Inflammatory macrophage treated with lipopolysaccharide for 1 hour (primary cell): ENCODE results near the gene CDK2AP2.
A peak's percentile ranks its signal among the peaks of the same experiment; 100 is the strongest.
"Not testable (repeated sequence)": the region's sequence is repeated elsewhere in the genome, so short reads cannot be mapped to it uniquely, and the experiment has no call there.

ENCODE experiments used
- DNase-seq, 2 donors: peaks; one replicate each; pipeline ENCODE4 v3.0.0-alpha.2; 2020 to 2022

The CDK2AP2 gene

GRCh38 chr11:67523556-67524479, 15.9 kb upstream of the CDK2AP2 start:
- DNase-seq = no peak

- no peak for DNase-seq
Measured at GRCh38 chr11:67522844-67523555, 15.0 kb upstream of the CDK2AP2 start, which contains the start of gene CABP2. TSS of gene CABP2 (minus strand) at chr11:67523446. CDS start at chr11:67523326, 120 bp downstream.

- DNase-seq = no peak
Measured at GRCh38 chr11:67522338-67522737, 14.4 kb upstream of the CDK2AP2 start.

- no peak for DNase-seq
Measured at GRCh38 chr11:67521924-67522323, 14.0 kb upstream of the CDK2AP2 start.

- no peak for DNase-seq
Measured at GRCh38 chr11:67520856-67521824, 13.2 kb upstream of the CDK2AP2 start.

GRCh38 chr11:67519726-67520125, 11.8 kb upstream of the CDK2AP2 start:
- DNase-seq = no peak

GRCh38 chr11:67517784-67518552, 10.0 kb upstream of the CDK2AP2 start:
- no peak for DNase-seq

GRCh38 chr11:67516806-67517205, 8.8 kb upstream of the CDK2AP2 start:
- no peak for DNase-seq

- DNase-seq = no peak
Measured at GRCh38 chr11:67514116-67514515, 6.2 kb upstream of the CDK2AP2 start.

- not testable (repeated sequence) for DNase-seq
Measured at GRCh38 chr11:67511558-67511957, 3.6 kb upstream of the CDK2AP2 start.

GRCh38 chr11:67510023-67510345, 2.0 kb upstream of the CDK2AP2 start:
- DNase-seq = no peak

GRCh38 chr11:67508486-67509121, 642 bp upstream of the CDK2AP2 start:
- DNase-seq = peak; percentile 89 to 99

- no peak for DNase-seq
Measured at GRCh38 chr11:67507242-67507863, 609 bp downstream of the CDK2AP2 start.

- no peak for DNase-seq
Measured at GRCh38 chr11:67506426-67507051, 1.4 kb downstream of the CDK2AP2 start.

GRCh38 chr11:67505605-67506396, 2.2 kb downstream of the CDK2AP2 start:
- DNase-seq = peak; percentile 96 to 97

GRCh38 chr11:67504950-67505581, 2.9 kb downstream of the CDK2AP2 start, which contains the start of gene PITPNM1:
TSS of gene PITPNM1 (minus strand) at chr11:67505363. CDS start at chr11:67504180, 1,183 bp downstream.
- peak; percentile 60 to 63 for DNase-seq

- no peak for DNase-seq
Measured at GRCh38 chr11:67504005-67504949, 3.7 kb downstream of the CDK2AP2 start.
